HEK293 (cell line): ENCODE measurements around the gene GPD1.
A peak's percentile ranks its signal among the peaks of the same experiment; 100 is the strongest.

ENCODE experiments used
- CTCF ChIA-PET: fragments of 350-600 bp; formaldehyde crosslinking; extraction: SDS; loops from one replicate; lab custom pipeline; 2021; ENCODE audit warnings: antibody characterized with exemption; lab: Yijun Ruan, JAX
- POLR2A ChIA-PET: fragments of 300-600 bp; formaldehyde crosslinking; extraction: SDS; loops from one replicate; lab custom pipeline; 2020; ENCODE audit warnings: antibody characterized with exemption, inconsistent platforms; lab: Yijun Ruan, JAX
- H3K27ac ChIP-seq: fragments of 200-500 bp; sonication (Bioruptor generic); 2 replicates; pipeline ENCODE4 v1.5.1; 2014; ENCODE audit warnings: low read depth, low read length, control low read depth, inconsistent platforms; ENCODE audit errors: extremely low read depth
- H3K36me3 ChIP-seq, 2 experiments: fragments of 200-500 bp in 1 of 2; sonication (Bioruptor generic) in 1 of 2; 1 replicate in 1 of 2; 2 replicates in 1 of 2; pipeline ENCODE4 v1.5.1; 2014 to 2017; ENCODE audit warnings: inconsistent platforms in 2 of 2, low read length in 2 of 2; ENCODE audit not compliant: control insufficient read depth in 2 of 2, insufficient read depth in 1 of 2
- H3K4me1 ChIP-seq: fragments of 200-500 bp; sonication (Bioruptor generic); 2 replicates; pipeline ENCODE4 v1.5.1; 2014; ENCODE audit warnings: mild to moderate bottlenecking, low read length, inconsistent platforms; ENCODE audit not compliant: control insufficient read depth, insufficient read depth
- H3K4me3 ChIP-seq: 2 replicates; pipeline ENCODE4 v1.5.1; 2011; ENCODE audit warnings: low read depth, mild to moderate bottlenecking, control low read depth, low read length, moderate library complexity
- H3K9me3 ChIP-seq: fragments of 200-500 bp; sonication (Bioruptor generic); 2 replicates; pipeline ENCODE4 v1.5.1; 2014; ENCODE audit warnings: low read depth, low read length, inconsistent platforms; ENCODE audit not compliant: control insufficient read depth, insufficient read depth
- KLF10 ChIP-seq: fragments of 450-650 bp; IDR thresholded peaks from 2 replicates; pipeline ENCODE4 v1.5.1; 2018; ENCODE audit warnings: missing biosample characterization, mild to moderate bottlenecking, missing genetic modification characterization
- MZF1 ChIP-seq: fragments of 450-650 bp; formaldehyde crosslinking; IDR thresholded peaks from 2 replicates; pipeline ENCODE4 v1.5.1; 2017; ENCODE audit warnings: missing biosample characterization, missing genetic modification characterization, borderline replicate concordance
- PRDM1 ChIP-seq: fragments of 450-650 bp; formaldehyde crosslinking; IDR thresholded peaks from 2 replicates; pipeline ENCODE4; 2016; ENCODE audit warnings: missing biosample characterization, missing genetic modification characterization
- SP2 ChIP-seq: fragments of 450-650 bp; formaldehyde crosslinking; IDR thresholded peaks from 2 replicates; pipeline ENCODE4 v1.5.1; 2016; ENCODE audit warnings: missing biosample characterization, missing genetic modification characterization
- TSHZ1 ChIP-seq: fragments of 450-650 bp; formaldehyde crosslinking; IDR thresholded peaks from 2 replicates; pipeline ENCODE4 v1.5.1; 2016; ENCODE audit warnings: missing biosample characterization, missing genetic modification characterization, borderline replicate concordance
- ZBTB1 ChIP-seq: fragments of 450-650 bp; formaldehyde crosslinking; IDR thresholded peaks from 2 replicates; pipeline ENCODE4 v1.5.1; 2016; ENCODE audit warnings: missing biosample characterization, missing genetic modification characterization
- ZBTB49 ChIP-seq: fragments of 450-650 bp; formaldehyde crosslinking; IDR thresholded peaks from 2 replicates; pipeline ENCODE4 v1.5.1; 2016; ENCODE audit warnings: missing biosample characterization, missing genetic modification characterization, low read depth
- ZEB2 ChIP-seq: fragments of 450-650 bp; formaldehyde crosslinking; IDR thresholded peaks from 2 replicates; pipeline ENCODE4 v1.5.1; 2016; ENCODE audit warnings: missing biosample characterization, missing genetic modification characterization
- ZNF169 ChIP-seq: fragments of 450-650 bp; formaldehyde crosslinking; IDR thresholded peaks from 2 replicates; pipeline ENCODE4 v1.5.1; 2016; ENCODE audit warnings: missing biosample characterization, missing genetic modification characterization
- ZNF174 ChIP-seq: fragments of 450-650 bp; formaldehyde crosslinking; IDR thresholded peaks from 2 replicates; pipeline ENCODE4 v1.5.0; 2017; ENCODE audit warnings: missing biosample characterization, mild to moderate bottlenecking, missing genetic modification characterization
- ZNF2 ChIP-seq: fragments of 450-650 bp; formaldehyde crosslinking; IDR thresholded peaks from 2 replicates; pipeline ENCODE4 v1.5.1; 2016; ENCODE audit warnings: missing biosample characterization, missing genetic modification characterization
- ZNF24 ChIP-seq: fragments of 450-650 bp; formaldehyde crosslinking; IDR thresholded peaks from 2 replicates; pipeline ENCODE4 v1.5.1; 2016; ENCODE audit warnings: missing biosample characterization, missing genetic modification characterization
- ZNF266 ChIP-seq: fragments of 450-650 bp; formaldehyde crosslinking; IDR thresholded peaks from 2 replicates; pipeline ENCODE4 v1.5.1; 2016; ENCODE audit warnings: missing biosample characterization, missing genetic modification characterization, low read depth
- ZNF366 ChIP-seq: fragments of 450-650 bp; formaldehyde crosslinking; conservative IDR thresholded peaks from 2 replicates; pipeline ENCODE4 v1.5.1; 2016; ENCODE audit warnings: missing biosample characterization, missing genetic modification characterization
- ZNF391 ChIP-seq: fragments of 450-650 bp; formaldehyde crosslinking; IDR thresholded peaks from 2 replicates; pipeline ENCODE4 v1.5.1; 2016; ENCODE audit warnings: low read depth, missing biosample characterization, missing genetic modification characterization, borderline replicate concordance
- ZNF394 ChIP-seq: fragments of 450-650 bp; formaldehyde crosslinking; IDR thresholded peaks from 2 replicates; pipeline ENCODE4 v1.5.1; 2016; ENCODE audit warnings: missing biosample characterization, missing genetic modification characterization, mild to moderate bottlenecking, moderate library complexity, borderline replicate concordance
- ZNF404 ChIP-seq: fragments of 450-650 bp; formaldehyde crosslinking; IDR thresholded peaks from 2 replicates; pipeline ENCODE4 v1.5.1; 2017; ENCODE audit warnings: missing biosample characterization, missing genetic modification characterization
- ZNF423 ChIP-seq: fragments of 450-650 bp; formaldehyde crosslinking; IDR thresholded peaks from 2 replicates; pipeline ENCODE4 v1.5.1; 2016; ENCODE audit warnings: missing biosample characterization, missing genetic modification characterization
- ZNF600 ChIP-seq: fragments of 450-650 bp; formaldehyde crosslinking; IDR thresholded peaks from 2 replicates; pipeline ENCODE4 v1.5.1; 2016; ENCODE audit warnings: missing biosample characterization, missing genetic modification characterization
- ZNF610 ChIP-seq: fragments of 450-650 bp; formaldehyde crosslinking; IDR thresholded peaks from 2 replicates; pipeline ENCODE4 v1.5.1; 2016; ENCODE audit warnings: missing biosample characterization, missing genetic modification characterization, borderline replicate concordance
- ZNF626 ChIP-seq: fragments of 450-650 bp; sonication (Bioruptor Pico); formaldehyde crosslinking; IDR thresholded peaks from 2 replicates; pipeline ENCODE4 v1.5.1; 2018; ENCODE audit warnings: missing biosample characterization, missing genetic modification characterization, inconsistent platforms
- ZNF654 ChIP-seq: fragments of 450-650 bp; formaldehyde crosslinking; IDR thresholded peaks from 2 replicates; pipeline ENCODE4 v1.5.1; 2016; ENCODE audit warnings: low read depth, missing biosample characterization, missing genetic modification characterization
- ZNF664 ChIP-seq: fragments of 450-650 bp; formaldehyde crosslinking; IDR thresholded peaks from 2 replicates; pipeline ENCODE4 v1.5.1; 2016; ENCODE audit warnings: missing biosample characterization, missing genetic modification characterization
- ZNF707 ChIP-seq: fragments of 450-650 bp; formaldehyde crosslinking; IDR thresholded peaks from 2 replicates; pipeline ENCODE4 v1.5.1; 2016; ENCODE audit warnings: missing biosample characterization, missing genetic modification characterization
- ZNF830 ChIP-seq: fragments of 450-650 bp; IDR thresholded peaks from 2 replicates; pipeline ENCODE4 v1.5.0; 2018; ENCODE audit warnings: missing biosample characterization, missing genetic modification characterization, low read depth, mild to moderate bottlenecking, moderate library complexity
- TF ChIP-seq, protein P1 (sequence below): fragments of 450-650 bp; formaldehyde crosslinking; IDR thresholded peaks from 2 replicates; pipeline ENCODE4 v1.5.1; 2016; ENCODE audit warnings: missing biosample characterization, missing genetic modification characterization
- TF ChIP-seq, protein P2 (sequence below): fragments of 450-650 bp; formaldehyde crosslinking; IDR thresholded peaks from 2 replicates; pipeline ENCODE4 v1.5.1; 2016; ENCODE audit warnings: missing biosample characterization, missing genetic modification characterization

GPD1 gene

DNA sequence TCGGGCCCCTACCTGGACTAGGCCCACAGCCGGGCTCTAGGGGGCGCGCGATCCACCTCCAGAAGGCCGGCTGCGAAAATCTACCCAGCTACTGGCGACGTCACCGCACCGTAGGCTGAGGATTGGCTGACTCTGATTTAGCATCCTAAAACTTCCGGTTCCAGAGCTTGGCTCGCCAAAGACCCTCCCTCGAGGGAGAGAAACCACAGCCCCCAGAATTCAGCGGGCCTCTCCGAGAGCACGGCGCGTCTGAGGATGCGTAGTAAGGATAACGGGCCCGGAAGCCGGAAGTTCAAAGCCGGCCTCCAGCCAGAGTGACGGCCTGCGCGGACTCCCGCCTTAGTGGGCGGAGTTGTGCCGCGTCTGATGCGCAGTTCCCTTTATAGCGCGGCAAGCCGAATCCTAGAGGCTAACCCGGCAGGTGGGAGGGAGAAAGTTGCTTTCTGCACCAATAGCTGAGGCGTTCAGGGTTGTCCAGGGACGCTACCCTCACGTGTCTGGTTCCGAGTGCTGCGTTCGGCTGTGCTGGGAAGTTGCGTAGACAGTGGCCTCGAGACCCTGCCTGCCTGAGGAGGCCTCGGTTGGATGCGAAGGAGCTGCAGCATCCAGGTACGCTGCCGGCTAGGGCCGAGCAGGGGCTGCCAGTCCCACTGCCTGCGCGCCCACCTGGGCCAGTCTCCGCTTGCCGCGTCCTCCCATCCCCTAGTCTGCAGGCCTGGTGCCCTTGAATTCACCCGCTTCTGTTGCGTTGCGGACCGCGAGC is 8.1 kb downstream of the GPD1 start, which contains the start of gene COX14 (continued):
- TF ChIP-seq ZNF169: no peak
- TF ChIP-seq, protein P1, sequence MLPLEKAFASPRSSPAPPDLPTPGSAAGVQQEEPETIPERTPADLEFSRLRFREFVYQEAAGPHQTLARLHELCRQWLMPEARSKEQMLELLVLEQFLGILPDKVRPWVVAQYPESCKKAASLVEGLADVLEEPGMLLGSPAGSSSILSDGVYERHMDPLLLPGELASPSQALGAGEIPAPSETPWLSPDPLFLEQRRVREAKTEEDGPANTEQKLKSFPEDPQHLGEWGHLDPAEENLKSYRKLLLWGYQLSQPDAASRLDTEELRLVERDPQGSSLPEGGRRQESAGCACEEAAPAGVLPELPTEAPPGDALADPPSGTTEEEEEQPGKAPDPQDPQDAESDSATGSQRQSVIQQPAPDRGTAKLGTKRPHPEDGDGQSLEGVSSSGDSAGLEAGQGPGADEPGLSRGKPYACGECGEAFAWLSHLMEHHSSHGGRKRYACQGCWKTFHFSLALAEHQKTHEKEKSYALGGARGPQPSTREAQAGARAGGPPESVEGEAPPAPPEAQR (tag by site-specific recombination): no peak
- TF ChIP-seq ZBTB1 (tag by site-specific recombination): no peak
- TF ChIP-seq ZNF626: no peak
- peak; percentile 67 for TF ChIP-seq ZEB2 (tag by site-specific recombination)
- TF ChIP-seq ZNF366: peak; percentile 52; the same call in 1 of the 2 replicates
- TF ChIP-seq ZNF707: no peak
- no peak for TF ChIP-seq ZNF654 (tag by site-specific recombination)
- TF ChIP-seq SP2 (tag by site-specific recombination): peak; percentile 99
- TF ChIP-seq ZNF610: peak; percentile 49; the same call in 1 of the 2 replicates
- TF ChIP-seq ZNF266 (tag by site-specific recombination): no peak
- TF ChIP-seq ZNF2 (tag by site-specific recombination): peak; percentile 97
- peak; percentile 97 for TF ChIP-seq ZNF600 (tag by site-specific recombination)
- no peak for TF ChIP-seq ZNF174 (tag by site-specific recombination)

DNA sequence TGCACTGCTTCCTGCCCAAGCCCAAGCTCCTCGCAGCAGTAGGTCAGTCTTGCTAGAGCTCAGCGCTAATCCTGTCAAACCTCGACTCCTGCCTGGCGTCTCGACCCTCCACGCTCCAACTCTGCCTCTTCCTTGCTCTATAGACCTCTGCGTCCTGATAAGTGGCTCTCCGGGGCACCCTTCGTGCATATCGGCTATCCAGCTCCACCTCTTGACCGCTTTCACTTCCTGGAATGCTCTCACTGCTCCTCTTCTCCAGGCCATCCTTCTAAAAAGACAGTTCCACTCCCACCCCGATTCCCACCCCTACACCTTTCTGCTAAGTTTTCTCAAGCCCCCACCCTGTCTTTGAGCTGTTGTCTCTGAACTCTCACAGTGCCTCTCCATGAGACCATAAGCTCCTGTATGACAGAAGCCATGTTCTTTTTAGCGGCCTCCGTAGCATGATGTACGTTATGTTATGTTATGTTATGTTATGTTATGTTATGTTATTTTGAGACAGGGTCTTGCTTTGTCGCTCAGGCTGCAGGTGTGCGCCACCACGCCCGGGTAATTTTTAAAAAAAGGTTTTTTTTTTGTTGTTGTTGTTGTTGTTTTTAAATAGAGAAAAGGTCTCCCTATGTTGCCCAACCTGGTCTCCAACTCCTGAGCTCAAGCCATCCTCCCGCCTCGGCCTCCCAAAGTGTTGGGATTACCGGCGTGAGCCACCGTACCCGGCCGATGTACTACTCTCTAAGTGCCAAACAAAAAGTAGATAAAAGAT is 8.8 kb downstream of the GPD1 start:
- Histone ChIP-seq H3K4me3 (peak overlapping the region; percentile 75), H3K4me1 (peaks cover 6% of the 10 kb centered on the region; the same call in 1 of the 2 replicates)
- POLR2A ChIA-PET: interaction anchor here (0.6 to 5.0 kb wide), 32 partner anchors 8 to 425 kb away, joined by 3 to 68 read pairs (median 4); partner anchors contain the start of genes CERS5, GPD1, LIMA1 and RACGAP1
- no peak for TF ChIP-seq KLF10 (tag by site-specific recombination)
- TF ChIP-seq ZNF423 (tag by site-specific recombination): no peak; the same call in 1 of the 2 replicates
- TF ChIP-seq ZNF830 (tag by site-specific recombination): no peak
- peak; percentile 66 for TF ChIP-seq PRDM1 (tag by site-specific recombination)
- 0 out of 2 replicates have a peak, but pooled peaks have one; percentile 7 for TF ChIP-seq ZNF394 (tag by site-specific recombination)
- no peak for TF ChIP-seq MZF1 (tag by site-specific recombination)
- TF ChIP-seq ZNF24 (tag by site-specific recombination): 0 out of 2 replicates have a peak, but pooled peaks have one; percentile 5
- no peak for TF ChIP-seq TSHZ1 (tag by site-specific recombination)
- no peak for TF ChIP-seq ZNF404 (tag by site-specific recombination)
- 0 out of 2 replicates have a peak, but pooled peaks have one; percentile 6 for TF ChIP-seq ZNF391 (tag by site-specific recombination)
- TF ChIP-seq ZNF664 (tag by site-specific recombination): 0 out of 2 replicates have a peak, but pooled peaks have one; percentile 13
- TF ChIP-seq, protein P2, sequence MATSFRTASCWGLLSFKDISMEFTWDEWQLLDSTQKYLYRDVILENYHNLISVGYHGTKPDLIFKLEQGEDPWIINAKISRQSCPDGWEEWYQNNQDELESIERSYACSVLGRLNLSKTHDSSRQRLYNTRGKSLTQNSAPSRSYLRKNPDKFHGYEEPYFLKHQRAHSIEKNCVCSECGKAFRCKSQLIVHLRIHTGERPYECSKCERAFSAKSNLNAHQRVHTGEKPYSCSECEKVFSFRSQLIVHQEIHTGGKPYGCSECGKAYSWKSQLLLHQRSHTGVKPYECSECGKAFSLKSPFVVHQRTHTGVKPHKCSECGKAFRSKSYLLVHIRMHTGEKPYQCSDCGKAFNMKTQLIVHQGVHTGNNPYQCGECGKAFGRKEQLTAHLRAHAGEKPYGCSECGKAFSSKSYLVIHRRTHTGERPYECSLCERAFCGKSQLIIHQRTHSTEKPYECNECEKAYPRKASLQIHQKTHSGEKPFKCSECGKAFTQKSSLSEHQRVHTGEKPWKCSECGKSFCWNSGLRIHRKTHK (tag by site-specific recombination): no peak
- no peak for TF ChIP-seq ZBTB49 (tag by site-specific recombination)

More for the DNA sequence above, 8.8 kb downstream of the GPD1 start:
- no peaks in the 10 kb centered on the region for H3K9me3 ChIP-seq
- peaks cover 0 to 10% of the 10 kb centered on the region in 2 experiments; a peak in 2 of 3 replicates for H3K36me3 ChIP-seq
- H3K27ac ChIP-seq: peak overlapping the region; percentile 65
- CTCF ChIA-PET: interaction anchor here (0.6 to 5.1 kb wide), 25 partner anchors 9 to 631 kb away, joined by 3 to 53 read pairs (median 5); partner anchors contain the start of genes CERS5, DIP2B, GPD1 and SMARCD1
